ENCODE measurements around the gene VPS4B.
"Not testable (repeated sequence)": the region's sequence is repeated elsewhere in the genome, so short reads cannot be mapped to it uniquely, and the experiment has no call there.

Gene VPS4B

GRCh38 chr18:63367053-63367953 lies 55.0 kb downstream of the VPS4B start, which contains the start of gene KDSR:
KDSR (minus strand) TSS chr18:63367206; CDS start chr18:63367118, 88 bp downstream.
- DNase-seq, result peak; percentile 79

- DNase-seq, result peak; percentile 70
These were observed 55.8 kb downstream of the VPS4B start for GRCh38 chr18:63366213-63367052.

GRCh38 chr18:63365876-63366212 lies 56.4 kb downstream of the VPS4B start:
- no peak for DNase-seq

GRCh38 chr18:63363951-63364350 lies 58.3 kb downstream of the VPS4B start:
- DNase-seq, result peak; percentile 20

GRCh38 chr18:63363420-63363819 lies 58.9 kb downstream of the VPS4B start:
- not testable (repeated sequence) for DNase-seq

- DNase-seq, result no peak
These were observed 65.9 kb downstream of the VPS4B start for GRCh38 chr18:63356272-63356896.

- no peak for DNase-seq
These were observed 72.0 kb downstream of the VPS4B start for GRCh38 chr18:63350230-63350629.

- DNase-seq, result no peak
These were observed 73.7 kb downstream of the VPS4B start for GRCh38 chr18:63348508-63349136.

- no peak for DNase-seq
These were observed 75.6 kb downstream of the VPS4B start for GRCh38 chr18:63346480-63347183.

GRCh38 chr18:63346031-63346430 lies 76.2 kb downstream of the VPS4B start:
- no peak for DNase-seq

- DNase-seq, result no peak
These were observed 77.4 kb downstream of the VPS4B start for GRCh38 chr18:63344918-63345317.

GRCh38 chr18:63344263-63344662 lies 78.0 kb downstream of the VPS4B start:
- DNase-seq, result no peak

- peak; percentile 26 for DNase-seq
These were observed 80.1 kb downstream of the VPS4B start for GRCh38 chr18:63342206-63342605.

- peak; percentile 44 for DNase-seq
These were observed 82.3 kb downstream of the VPS4B start for GRCh38 chr18:63339920-63340484.
